ENCODE data around the gene FOXD2.
A peak's percentile ranks its signal among the peaks of the same experiment; 100 is the strongest.

Gene FOXD2

GRCh38 chr1:47420547-47420946 lies 17.3 kb upstream of the FOXD2 start:
- TF ChIP-seq JUND (IDR thresholded peaks at IDR 0.05; ENCODE audit: low read depth), result no peak
- no peak for DNase-seq (ENCODE audit: low read depth in 1 of 2, low spot score in 1 of 2)
- in situ Hi-C loops (cut with HindIII; ENCODE audit: low pct_unique_long_range_greater_than_20kb, low sequenced_read_pairs), result no loop called here

GRCh38 chr1:47423872-47424271 lies 14.0 kb upstream of the FOXD2 start:
- TF ChIP-seq JUND (IDR thresholded peaks at IDR 0.05; ENCODE audit: low read depth), result no peak
- no peak for DNase-seq (ENCODE audit: low read depth in 1 of 2, low spot score in 1 of 2)
- in situ Hi-C loops (cut with HindIII; ENCODE audit: low pct_unique_long_range_greater_than_20kb, low sequenced_read_pairs), result no loop called here

DNA sequence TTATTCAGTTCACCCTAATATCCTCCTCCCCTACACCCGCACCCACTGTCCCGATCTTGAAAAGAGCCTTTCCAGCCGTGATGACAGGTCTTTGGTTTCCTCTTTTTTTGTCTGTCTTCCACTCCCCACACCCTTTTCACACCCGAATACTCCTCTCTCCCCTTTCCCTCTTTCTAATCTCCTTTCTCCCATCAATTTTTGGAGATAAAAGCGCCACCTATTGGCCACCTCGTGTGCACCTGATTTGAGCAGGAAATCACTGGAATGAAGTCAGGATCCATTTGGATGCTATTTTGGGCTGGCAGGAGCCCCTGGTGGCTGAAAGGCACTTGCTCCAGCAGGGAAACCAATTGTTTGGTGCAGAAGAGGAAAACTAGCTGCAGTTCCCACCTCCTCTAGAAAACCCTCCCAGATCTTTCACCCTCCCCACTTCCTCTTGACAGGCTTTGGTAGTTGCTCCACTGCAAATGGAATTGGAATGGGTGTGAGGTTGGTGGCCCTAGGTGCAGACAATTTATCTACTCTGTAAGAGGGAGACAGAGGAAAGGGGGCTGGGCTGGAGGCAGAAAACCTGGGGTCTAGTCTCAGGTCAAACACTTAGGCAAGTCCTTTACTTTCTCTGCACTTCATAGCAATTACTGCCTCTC lies 13.4 kb upstream of the FOXD2 start:
- DNase-seq (ENCODE audit: low read depth in 1 of 2, low spot score in 1 of 2), result peak in 1 of 2 experiments; percentile 70
- in situ Hi-C loops (cut with HindIII; ENCODE audit: low pct_unique_long_range_greater_than_20kb, low sequenced_read_pairs), result no loop called here

GRCh38 chr1:47431534-47431933 lies 6.3 kb upstream of the FOXD2 start:
- in situ Hi-C loops (cut with HindIII; ENCODE audit: low pct_unique_long_range_greater_than_20kb, low sequenced_read_pairs), result no loop called here
- no peak for TF ChIP-seq JUND (IDR thresholded peaks at IDR 0.05; ENCODE audit: low read depth)
- DNase-seq (ENCODE audit: low read depth in 1 of 2, low spot score in 1 of 2), result no peak

More for the DNA sequence above, 13.4 kb upstream of the FOXD2 start:
- TF ChIP-seq JUND (IDR thresholded peaks at IDR 0.05; ENCODE audit: low read depth), result no peak

GRCh38 chr1:47432071-47433036 lies 5.5 kb upstream of the FOXD2 start:
- in situ Hi-C loops (cut with HindIII; ENCODE audit: low pct_unique_long_range_greater_than_20kb, low sequenced_read_pairs), result no loop called here
- peak; percentile 76 to 81 for DNase-seq (ENCODE audit: low read depth in 1 of 2, low spot score in 1 of 2)
- TF ChIP-seq JUND (IDR thresholded peaks at IDR 0.05; ENCODE audit: low read depth), result no peak

GRCh38 chr1:47433037-47433421 lies 4.8 kb upstream of the FOXD2 start:
- no peak for DNase-seq (ENCODE audit: low read depth in 1 of 2, low spot score in 1 of 2)
- TF ChIP-seq JUND (IDR thresholded peaks at IDR 0.05; ENCODE audit: low read depth), result no peak
- in situ Hi-C loops (cut with HindIII; ENCODE audit: low pct_unique_long_range_greater_than_20kb, low sequenced_read_pairs), result no loop called here

- in situ Hi-C loops (cut with HindIII; ENCODE audit: low pct_unique_long_range_greater_than_20kb, low sequenced_read_pairs), result no loop called here
- DNase-seq (ENCODE audit: low read depth in 1 of 2, low spot score in 1 of 2), result no peak
- TF ChIP-seq JUND (IDR thresholded peaks at IDR 0.05; ENCODE audit: low read depth), result no peak
These were observed 4.3 kb upstream of the FOXD2 start for GRCh38 chr1:47433477-47434050.

DNA sequence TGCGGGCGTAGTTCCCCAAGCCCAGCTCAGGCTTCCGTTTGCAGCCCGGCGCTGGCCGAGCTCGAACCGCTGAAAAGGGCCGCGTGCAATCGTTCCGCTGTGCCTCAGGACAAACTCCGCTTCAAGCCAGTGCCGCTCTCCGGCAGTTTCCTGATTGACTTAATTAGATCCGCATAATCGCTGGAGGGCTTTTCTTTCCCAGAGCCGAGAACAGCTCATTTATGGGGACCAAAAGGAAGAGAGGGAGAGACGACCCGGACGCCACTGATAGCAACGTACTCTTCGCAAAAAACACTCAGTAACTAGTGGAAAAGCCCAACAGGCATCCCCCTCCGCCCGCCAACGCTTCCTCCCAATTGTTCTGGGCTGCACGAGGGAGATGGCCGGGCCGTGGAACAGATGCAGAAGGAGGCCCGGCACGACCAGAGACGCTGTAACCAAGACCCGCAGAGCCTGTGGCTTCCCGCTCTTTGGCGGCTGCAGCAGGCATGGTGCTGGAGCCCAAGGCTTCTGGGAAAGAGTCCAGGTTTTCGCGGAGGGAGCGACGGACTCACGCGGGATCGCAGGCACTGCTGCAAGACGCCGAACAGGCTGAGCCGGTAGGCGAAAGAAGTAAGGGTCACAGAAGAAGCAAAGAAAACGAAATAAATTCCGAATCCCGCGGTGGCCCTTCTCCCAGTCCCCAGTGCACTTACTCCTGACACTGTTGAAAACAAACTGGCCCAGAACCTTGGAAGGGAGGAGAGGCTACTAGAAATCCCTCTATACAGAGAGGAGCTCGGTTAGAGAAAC lies 3.6 kb upstream of the FOXD2 start:
- DNase-seq (ENCODE audit: low read depth in 1 of 2, low spot score in 1 of 2), result no peak
- TF ChIP-seq JUND (IDR thresholded peaks at IDR 0.05; ENCODE audit: low read depth), result no peak
- in situ Hi-C loops (cut with HindIII; ENCODE audit: low pct_unique_long_range_greater_than_20kb, low sequenced_read_pairs), result no loop called here

- no peak for TF ChIP-seq JUND (IDR thresholded peaks at IDR 0.05; ENCODE audit: low read depth)
- DNase-seq (ENCODE audit: low read depth in 1 of 2, low spot score in 1 of 2), result no peak
- in situ Hi-C loops (cut with HindIII; ENCODE audit: low pct_unique_long_range_greater_than_20kb, low sequenced_read_pairs), result no loop called here
These were observed 2.1 kb upstream of the FOXD2 start for GRCh38 chr1:47435506-47436303.

DNA sequence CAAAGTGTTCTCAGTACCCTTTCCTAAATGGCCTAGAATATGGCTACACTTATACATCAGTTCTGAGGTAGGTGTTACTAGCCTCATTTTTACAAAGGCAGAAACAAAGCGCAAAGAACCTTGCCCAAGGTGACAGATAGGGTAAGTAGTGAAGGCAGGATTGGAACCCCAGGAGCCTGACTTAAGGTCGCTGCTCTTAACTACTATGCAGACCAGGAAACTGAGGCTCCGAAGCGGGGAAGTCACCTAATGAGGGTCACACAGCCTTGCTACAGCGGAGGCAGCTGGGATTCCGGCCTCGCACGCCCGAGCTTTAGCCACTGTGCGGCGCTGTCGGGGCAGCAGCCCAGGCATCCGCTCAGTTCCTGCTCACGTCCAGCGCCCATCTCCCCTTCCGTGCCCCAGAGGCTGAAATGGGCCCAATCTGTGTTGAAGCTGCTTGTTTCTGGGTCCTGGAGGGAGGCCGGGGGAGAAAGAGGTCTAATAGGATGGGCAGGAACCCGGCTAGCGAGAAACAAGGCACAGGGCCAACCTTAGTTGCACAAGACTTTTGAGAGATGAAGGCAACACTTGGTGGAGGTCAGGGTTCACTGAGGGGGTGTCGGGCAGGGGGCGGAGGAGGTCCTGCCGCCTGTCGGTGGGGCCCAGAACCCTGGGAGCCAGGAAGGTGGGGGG lies 1.4 kb upstream of the FOXD2 start:
- in situ Hi-C loops (cut with HindIII; ENCODE audit: low pct_unique_long_range_greater_than_20kb, low sequenced_read_pairs), result no loop called here
- TF ChIP-seq JUND (IDR thresholded peaks at IDR 0.05; ENCODE audit: low read depth), result no peak
- DNase-seq (ENCODE audit: low read depth in 1 of 2, low spot score in 1 of 2), result peak; percentile 72 to 81

DNA sequence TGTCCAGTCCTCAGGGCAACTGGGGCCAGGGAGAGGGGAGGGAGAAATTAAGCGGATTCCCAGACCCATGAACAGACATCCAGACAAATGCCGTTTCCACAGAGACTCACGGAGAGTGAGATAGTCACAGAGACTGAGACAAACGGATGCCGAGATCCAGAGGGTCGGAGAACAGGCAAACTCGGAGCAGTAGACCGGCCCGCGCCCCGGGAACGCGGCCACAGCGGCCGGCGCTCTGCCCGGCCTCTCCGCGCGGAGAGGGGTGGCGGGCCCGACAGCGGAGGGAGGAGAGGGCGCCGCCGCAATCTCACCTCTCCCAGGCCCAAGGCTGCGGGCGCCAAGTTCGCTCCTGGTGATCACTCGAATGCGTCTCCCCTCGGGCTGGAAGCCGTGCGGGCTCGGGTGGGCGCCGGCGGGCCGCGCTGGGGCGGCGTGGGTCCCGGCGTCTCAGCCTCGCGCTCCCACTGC lies 831 bp upstream of the FOXD2 start:
- DNase-seq (ENCODE audit: low read depth in 1 of 2, low spot score in 1 of 2), result peak in 1 of 2 experiments; percentile 20
- in situ Hi-C loops (cut with HindIII; ENCODE audit: low pct_unique_long_range_greater_than_20kb, low sequenced_read_pairs), result no loop called here
- no peak for TF ChIP-seq JUND (IDR thresholded peaks at IDR 0.05; ENCODE audit: low read depth)

All from T47D (cell line).